ENCODE results near the gene INIP. TPM values are rescaled to one million over a fixed set of nuclear protein-coding genes. Genes with fewer than 3 reads are reported as not detected.

Gene INIP
- total and polyA plus RNA-seq, 2 of the 13 experiments (the other 11 are each of a cell fraction or from before 2014, with no cell fraction given), result 13.6 to 28.6 TPM

DNA sequence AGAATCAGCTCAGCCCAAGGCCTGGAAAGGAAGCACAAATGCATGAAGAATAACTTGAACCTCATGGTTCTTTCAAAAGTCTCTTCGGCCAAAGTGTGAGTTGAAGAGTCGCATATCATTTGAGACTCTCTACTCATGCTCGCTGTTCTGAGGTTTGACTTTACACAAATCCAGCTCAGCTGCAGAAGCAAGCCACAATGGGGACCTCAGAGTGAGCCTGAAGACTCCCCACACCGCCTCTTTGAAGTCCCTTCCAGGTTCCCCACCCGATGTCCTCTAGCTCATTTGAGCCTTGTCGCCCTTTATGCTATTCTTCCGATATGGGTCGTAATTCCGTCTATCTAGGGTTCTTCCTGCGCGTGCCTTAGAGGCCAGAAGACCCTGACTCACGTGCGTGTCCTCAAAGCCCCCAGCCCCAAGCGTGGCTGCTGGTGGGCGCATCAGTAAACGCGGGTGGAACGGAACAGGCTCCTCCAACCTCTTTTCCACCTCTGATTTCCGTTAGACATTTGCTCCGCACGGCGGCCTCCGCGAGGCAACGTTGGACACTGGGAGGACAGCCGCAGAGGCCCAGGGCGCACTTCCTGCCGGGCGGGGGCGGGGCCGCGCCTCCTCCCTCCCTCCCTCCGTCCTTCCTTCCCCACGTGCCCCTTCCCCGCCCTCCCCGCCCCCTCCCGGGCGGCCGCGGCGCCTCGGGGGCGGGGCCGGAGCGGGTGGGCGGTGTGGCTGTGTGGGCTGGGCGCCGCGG, 32.3 kb upstream of the INIP start, which contains the start of gene SNX30 (continued):
- TF ChIP-seq ETV6 (CRISPR knock-in tag; conservative IDR thresholded peaks at IDR 0.05), result peak; percentile 70
- TF ChIP-seq ZSCAN12 (CRISPR knock-in tag; IDR thresholded peaks at IDR 0.05), result no peak
- no peak for TF ChIP-seq ZNF550 (CRISPR knock-in tag; IDR thresholded peaks at IDR 0.05; ENCODE audit: borderline replicate concordance)
- TF ChIP-seq TBX2 (CRISPR knock-in tag; IDR thresholded peaks at IDR 0.05; ENCODE audit: borderline replicate concordance), result peak; percentile 38
- no peak for TF ChIP-seq ZNF773 (CRISPR knock-in tag; IDR thresholded peaks at IDR 0.05; ENCODE audit: borderline replicate concordance)
- peak; percentile 78; the same call in 1 of the 2 replicates for TF ChIP-seq ZFP37 (CRISPR knock-in tag; IDR thresholded peaks at IDR 0.05; ENCODE audit: borderline replicate concordance)
- 0 out of 2 replicates have a peak, but pooled peaks have one; percentile 14 for TF ChIP-seq ARNT2 (CRISPR knock-in tag; IDR thresholded peaks at IDR 0.05; ENCODE audit: low read depth)
- peak; percentile 69 for TF ChIP-seq TBL1XR1 (IDR thresholded peaks at IDR 0.05; ENCODE audit: borderline replicate concordance, low read length, partially characterized antibody)
- TF ChIP-seq ZFP1 (CRISPR knock-in tag; IDR thresholded peaks at IDR 0.05), result no peak; the same call in 1 of the 2 replicates
- peak; percentile 85 for TF ChIP-seq HNRNPK (IDR thresholded peaks at IDR 0.05; ENCODE audit: low read depth, low read length, poor library complexity, severe bottlenecking)
- TF ChIP-seq, protein P1, sequence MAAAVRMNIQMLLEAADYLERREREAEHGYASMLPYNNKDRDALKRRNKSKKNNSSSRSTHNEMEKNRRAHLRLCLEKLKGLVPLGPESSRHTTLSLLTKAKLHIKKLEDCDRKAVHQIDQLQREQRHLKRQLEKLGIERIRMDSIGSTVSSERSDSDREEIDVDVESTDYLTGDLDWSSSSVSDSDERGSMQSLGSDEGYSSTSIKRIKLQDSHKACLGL (CRISPR knock-in tag; IDR thresholded peaks at IDR 0.05), result peak; percentile 52; the same call in 1 of the 2 replicates
- TF ChIP-seq, protein P2, sequence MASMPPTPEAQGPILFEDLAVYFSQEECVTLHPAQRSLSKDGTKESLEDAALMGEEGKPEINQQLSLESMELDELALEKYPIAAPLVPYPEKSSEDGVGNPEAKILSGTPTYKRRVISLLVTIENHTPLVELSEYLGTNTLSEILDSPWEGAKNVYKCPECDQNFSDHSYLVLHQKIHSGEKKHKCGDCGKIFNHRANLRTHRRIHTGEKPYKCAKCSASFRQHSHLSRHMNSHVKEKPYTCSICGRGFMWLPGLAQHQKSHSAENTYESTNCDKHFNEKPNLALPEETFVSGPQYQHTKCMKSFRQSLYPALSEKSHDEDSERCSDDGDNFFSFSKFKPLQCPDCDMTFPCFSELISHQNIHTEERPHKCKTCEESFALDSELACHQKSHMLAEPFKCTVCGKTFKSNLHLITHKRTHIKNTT (CRISPR knock-in tag; IDR thresholded peaks at IDR 0.05), result no peak
- TF ChIP-seq, protein P3, sequence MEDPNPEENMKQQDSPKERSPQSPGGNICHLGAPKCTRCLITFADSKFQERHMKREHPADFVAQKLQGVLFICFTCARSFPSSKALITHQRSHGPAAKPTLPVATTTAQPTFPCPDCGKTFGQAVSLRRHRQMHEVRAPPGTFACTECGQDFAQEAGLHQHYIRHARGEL (CRISPR knock-in tag; IDR thresholded peaks at IDR 0.05), result 0 out of 2 replicates have a peak, but pooled peaks have one; percentile 27
- TF ChIP-seq PPARG (CRISPR knock-in tag; conservative IDR thresholded peaks at IDR 0.05), result peak; percentile 39; the same call in 1 of the 2 replicates
- TF ChIP-seq, protein P4, sequence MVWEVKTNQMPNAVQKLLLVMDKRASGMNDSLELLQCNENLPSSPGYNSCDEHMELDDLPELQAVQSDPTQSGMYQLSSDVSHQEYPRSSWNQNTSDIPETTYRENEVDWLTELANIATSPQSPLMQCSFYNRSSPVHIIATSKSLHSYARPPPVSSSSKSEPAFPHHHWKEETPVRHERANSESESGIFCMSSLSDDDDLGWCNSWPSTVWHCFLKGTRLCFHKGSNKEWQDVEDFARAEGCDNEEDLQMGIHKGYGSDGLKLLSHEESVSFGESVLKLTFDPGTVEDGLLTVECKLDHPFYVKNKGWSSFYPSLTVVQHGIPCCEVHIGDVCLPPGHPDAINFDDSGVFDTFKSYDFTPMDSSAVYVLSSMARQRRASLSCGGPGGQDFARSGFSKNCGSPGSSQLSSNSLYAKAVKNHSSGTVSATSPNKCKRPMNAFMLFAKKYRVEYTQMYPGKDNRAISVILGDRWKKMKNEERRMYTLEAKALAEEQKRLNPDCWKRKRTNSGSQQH (CRISPR knock-in tag; IDR thresholded peaks at IDR 0.05; ENCODE audit: low read depth), result 0 out of 2 replicates have a peak, but pooled peaks have one; percentile 25
- no peak for TF ChIP-seq ZNF577 (CRISPR knock-in tag; IDR thresholded peaks at IDR 0.05; ENCODE audit: borderline replicate concordance, low read depth)
- TF ChIP-seq, protein P5, sequence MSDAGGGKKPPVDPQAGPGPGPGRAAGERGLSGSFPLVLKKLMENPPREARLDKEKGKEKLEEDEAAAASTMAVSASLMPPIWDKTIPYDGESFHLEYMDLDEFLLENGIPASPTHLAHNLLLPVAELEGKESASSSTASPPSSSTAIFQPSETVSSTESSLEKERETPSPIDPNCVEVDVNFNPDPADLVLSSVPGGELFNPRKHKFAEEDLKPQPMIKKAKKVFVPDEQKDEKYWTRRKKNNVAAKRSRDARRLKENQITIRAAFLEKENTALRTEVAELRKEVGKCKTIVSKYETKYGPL (CRISPR knock-in tag; IDR thresholded peaks at IDR 0.05), result no peak
- TF ChIP-seq ATAD3A (CRISPR knock-in tag; IDR thresholded peaks at IDR 0.05), result no peak
- TF ChIP-seq SMAD3 (CRISPR knock-in tag; IDR thresholded peaks at IDR 0.05), result no peak
- no peak; the same call in 1 of the 2 replicates for TF ChIP-seq ZBTB38 (CRISPR knock-in tag; IDR thresholded peaks at IDR 0.05)
- TF ChIP-seq, protein P6, sequence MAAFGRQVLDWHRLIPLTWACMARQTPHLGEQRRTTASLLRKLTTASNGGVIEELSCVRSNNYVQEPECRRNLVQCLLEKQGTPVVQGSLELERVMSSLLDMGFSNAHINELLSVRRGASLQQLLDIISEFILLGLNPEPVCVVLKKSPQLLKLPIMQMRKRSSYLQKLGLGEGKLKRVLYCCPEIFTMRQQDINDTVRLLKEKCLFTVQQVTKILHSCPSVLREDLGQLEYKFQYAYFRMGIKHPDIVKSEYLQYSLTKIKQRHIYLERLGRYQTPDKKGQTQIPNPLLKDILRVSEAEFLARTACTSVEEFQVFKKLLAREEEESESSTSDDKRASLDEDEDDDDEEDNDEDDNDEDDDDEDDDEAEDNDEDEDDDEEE (CRISPR knock-in tag; IDR thresholded peaks at IDR 0.05), result peak; percentile 93
- peak; percentile 84 for TF ChIP-seq ZNF772 (CRISPR knock-in tag; IDR thresholded peaks at IDR 0.05)
- TF ChIP-seq MBNL3 (CRISPR knock-in tag; conservative IDR thresholded peaks at IDR 0.05), result no peak
- TF ChIP-seq HDAC6 (IDR thresholded peaks at IDR 0.05; ENCODE audit: low read depth, low read length), result no peak
- no peak for TF ChIP-seq TBX3 (IDR thresholded peaks at IDR 0.05; ENCODE audit: borderline replicate concordance)
